ENCODE results near the gene ITM2A.

The ITM2A gene

DNA sequence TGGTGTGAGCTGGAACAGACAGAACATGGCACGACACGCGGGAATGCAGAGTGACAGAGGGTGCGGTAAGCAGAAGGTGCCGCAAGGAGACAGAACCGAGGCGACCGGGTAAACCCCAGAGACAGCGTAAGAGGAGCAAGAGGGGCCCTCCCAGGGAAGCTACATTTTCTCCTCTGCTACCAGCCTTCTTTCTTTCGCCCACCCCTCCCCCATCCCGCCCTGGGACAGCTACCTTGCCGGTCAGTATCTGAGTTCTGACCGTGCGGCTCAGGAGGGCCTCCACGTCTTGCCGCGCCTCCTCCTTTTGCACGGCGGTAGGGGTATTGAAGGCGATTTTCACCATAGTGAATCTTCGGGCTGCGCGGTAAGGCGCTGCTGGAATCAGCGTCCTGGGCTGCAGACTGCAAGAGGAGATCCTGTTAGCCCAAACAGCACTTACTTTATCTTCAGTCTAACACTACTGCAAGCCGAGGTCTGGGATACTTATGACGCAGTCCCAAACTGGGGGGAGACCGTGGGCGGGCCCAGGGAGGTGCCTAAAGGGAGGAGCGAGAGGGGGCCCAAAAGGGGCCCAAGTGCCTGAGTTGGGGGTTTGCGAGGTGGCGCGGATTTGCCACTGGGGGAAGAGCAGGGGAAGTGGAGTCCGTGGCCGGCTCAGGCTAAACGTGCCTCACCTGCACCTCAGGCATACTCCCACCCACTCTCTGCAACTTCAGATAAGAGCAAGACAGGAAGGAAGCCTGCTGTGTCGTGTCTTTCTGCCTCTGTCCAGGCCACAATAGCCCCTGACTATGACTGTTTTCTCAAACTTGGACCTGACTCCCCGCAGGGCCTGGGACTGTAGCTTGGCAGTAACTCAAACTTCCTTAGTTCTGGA lies at the start of gene ITM2A:
Gene ITM2A, minus strand, starts transcription at position 462 of the 877 bp plus-strand sequence. Its CDS starts 119 bp downstream, at position 343.
- DNase-seq: peak; percentile 64

DNA sequence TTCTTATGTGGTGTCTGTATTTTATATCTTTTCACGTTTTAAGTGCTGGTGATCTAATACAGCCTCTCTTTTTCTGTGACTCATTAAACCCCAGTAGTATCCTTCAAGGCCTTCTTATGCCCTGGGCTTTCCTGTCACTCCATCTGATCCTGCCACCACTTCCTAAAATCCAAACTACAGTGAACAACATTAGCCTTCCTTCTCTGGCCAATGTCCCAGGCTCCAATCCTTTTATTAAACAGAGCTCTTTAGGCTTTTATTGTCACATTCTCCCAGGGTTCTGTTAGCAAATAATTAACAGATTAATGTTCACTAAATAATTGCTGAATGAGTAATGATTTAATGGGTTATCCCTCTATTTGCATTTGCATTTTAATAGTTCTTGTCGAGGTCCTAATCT lies 47.9 kb upstream of the ITM2A start:
- no peak for DNase-seq

DNA sequence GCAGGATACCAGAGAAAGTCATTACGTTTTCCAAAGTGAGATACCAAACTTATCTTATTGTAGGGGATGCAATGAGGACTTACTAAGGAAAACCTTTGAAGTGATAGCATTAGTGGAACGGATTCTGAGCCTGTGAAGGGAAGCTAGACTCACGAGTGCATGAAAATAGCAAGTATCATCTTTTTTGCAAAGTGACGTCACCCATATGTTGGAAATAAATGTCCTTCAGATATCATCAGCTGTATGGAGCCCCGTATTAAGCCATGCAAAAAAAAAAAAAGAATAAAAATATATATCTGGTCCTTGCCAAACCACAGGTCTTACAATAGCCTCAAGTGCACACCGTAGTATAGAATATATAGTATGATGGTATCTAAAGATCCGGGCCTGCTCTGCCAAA lies 46.8 kb upstream of the ITM2A start:
- no peak for DNase-seq

DNA sequence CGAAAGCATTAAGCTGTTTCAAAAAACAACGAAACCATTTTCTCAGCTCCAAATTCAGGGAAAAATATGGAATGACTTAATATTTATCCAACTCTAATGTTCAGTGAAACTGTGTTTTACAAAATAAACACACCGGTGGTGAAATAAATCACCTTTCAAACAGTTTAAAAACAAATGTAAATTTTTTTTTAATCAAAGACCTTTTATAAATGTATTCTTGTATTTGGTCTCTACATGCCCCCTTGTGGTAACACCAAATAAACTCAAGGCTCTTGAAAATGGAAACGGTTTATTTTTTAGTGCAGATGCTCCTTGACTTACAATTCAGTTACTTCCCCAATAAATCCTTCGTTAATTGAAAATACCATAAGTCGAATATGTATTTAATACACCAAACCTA lies 45.8 kb upstream of the ITM2A start:
- DNase-seq: no peak

DNA sequence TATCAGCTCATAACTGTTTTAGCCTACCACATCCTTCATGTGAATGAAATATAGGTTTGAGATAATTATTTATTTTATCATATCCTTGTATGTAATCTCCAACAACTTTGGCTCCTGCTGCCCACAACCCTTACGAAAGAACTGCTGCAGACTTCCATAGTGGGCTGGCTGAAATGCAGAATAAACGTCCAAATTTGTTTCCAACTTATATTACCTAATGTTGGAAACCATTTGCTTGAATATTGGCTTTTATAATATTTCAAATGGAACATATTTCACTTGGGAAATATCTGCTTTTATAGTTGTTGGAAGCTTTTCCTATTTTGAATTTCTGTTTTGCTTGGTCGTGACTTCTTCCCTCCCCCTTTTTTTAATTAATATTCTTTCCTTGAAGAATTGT lies 45.0 kb upstream of the ITM2A start:
- DNase-seq: no peak

DNA sequence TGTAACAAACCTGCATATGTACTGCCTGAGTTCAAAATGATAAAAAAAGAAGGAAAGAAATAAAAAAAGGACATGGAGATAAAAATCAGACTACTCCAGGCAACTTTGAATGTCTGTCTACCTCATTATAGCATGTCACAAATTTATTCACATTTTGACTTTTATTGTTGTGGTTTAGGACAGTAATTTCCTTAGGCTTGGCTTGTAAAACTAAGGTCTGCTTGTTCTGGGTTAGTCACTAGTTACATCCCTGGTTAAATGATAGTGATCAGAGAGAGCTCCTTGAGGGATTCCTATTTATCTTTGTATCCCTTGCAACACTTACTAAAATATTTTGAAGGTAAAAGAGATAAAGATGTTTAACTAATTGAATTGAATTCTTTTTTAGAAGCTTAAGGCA lies 42.5 kb upstream of the ITM2A start:
- no peak for DNase-seq

DNA sequence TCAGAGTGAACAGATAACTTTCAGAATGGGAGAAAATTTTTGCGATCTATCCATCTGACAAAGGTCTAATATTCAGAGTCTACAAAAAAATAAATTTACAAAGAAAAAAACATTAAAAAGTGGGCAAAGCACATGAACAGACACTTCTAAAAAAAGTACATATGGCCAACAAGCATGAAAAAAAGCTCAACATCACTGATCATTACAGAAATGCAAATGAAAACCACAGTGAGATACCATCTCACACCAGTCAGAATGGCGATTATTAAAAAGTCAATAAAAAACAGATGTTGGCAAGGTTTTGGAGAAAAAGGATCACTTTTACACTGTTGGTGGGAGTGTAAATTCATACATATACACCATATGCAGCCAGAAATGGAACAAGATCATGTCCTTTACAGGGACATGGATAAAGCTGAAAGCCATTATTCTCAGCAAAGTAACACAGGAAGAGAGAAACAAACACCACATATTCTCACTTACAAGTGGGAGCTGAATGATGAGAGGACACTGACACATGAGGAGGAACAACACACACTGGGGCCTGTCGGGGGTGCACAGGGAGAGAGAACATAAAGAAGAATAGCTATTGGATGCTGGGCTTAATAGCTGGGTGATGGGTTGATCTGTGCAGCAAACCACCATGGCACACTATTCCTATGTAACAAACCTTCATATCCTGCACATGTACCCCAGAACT lies 41.6 kb upstream of the ITM2A start:
- no peak for DNase-seq

DNA sequence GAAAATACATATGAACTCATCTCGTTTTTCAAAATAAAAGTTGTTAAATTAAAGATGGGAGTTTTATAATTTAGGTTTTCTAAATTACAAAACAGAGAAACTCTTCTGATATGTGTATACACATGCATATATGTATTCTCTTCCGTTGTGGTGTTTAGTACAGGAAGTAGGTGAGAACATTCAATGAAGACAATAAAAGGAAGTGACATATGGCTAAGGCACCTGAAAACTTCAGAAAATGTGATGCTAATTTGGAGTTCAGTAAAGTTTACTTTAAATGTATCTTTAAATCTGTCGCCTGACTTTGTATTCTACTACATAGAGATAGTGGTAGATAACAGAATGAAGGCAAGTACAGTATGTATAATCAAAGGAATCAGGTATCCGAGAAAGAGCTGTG lies 33.5 kb upstream of the ITM2A start:
- no peak for DNase-seq

DNA sequence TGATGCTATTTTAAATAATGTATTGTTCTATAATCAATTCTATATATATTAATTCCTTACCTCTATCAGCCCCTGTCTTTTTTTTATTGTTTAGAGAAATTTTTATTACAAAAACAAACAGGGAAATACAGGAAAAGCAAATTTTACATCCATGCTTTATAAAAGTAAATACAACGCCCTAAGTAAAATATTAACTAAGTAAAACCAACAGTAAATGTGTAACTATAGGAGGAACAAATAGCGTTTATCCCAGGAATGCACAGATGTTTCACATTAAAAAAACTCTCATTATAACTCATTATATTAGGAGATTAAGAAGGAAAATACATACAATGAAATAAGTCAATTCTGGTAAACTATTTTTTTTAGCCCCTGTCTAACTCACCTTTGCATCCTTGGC lies 8.2 kb upstream of the ITM2A start:
- DNase-seq: no peak

DNA sequence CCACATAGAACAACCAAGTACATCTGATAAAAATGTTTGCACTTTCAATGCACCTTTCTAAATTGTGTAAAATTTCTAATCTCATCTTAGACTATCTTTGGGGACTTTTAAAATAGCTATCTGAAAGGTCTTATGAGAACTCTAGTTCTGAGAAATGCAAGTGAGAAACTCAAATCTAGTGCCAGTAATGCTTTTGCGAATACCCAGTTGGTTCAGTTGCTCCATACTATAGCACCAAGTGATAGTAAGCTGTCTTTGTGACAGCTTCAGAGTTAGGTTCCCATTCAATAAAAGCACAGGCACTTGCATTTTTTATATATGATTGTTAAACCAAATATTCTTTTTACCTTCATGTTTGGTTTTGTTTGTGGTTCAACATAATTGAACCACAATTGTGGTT lies 4.5 kb upstream of the ITM2A start:
- no peak for DNase-seq

DNA sequence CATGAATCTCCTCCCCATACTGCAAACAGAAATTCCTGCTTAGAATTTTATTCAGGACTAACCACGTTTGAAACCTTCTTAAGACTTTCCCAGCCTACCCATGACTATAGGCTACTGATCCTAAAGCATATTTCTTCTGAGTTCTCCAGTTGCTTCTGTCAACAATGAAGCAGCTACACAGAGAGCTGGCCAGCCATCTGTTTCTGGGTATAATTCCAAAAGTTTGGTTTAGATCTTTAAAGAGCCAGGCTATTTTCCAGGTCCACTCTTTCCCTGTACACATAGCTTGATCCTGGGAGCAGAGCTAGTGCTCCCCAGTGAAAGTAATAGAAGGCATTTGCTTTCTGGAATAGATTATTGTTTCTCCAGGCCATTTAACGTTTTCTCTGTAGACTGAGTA lies 4.0 kb upstream of the ITM2A start:
- DNase-seq: no peak

DNA sequence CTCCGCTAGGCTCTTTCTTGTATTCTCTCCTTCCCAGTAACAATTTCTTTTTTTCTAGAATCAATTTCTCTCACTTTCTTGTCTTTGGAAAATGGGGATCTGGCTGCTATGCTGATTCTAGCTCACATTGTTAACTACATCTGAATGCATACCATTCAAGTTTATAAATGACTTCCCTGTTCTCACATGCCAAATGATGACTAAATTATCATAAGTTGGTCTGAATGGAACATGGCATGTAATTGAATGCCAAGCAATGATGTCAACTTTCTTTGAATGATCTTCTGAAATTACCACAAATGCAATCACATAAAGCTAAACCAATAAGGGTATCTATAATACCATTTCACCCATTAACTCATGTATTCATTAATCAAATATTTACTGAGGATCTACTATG lies 2.7 kb upstream of the ITM2A start:
- no peak for DNase-seq

DNA sequence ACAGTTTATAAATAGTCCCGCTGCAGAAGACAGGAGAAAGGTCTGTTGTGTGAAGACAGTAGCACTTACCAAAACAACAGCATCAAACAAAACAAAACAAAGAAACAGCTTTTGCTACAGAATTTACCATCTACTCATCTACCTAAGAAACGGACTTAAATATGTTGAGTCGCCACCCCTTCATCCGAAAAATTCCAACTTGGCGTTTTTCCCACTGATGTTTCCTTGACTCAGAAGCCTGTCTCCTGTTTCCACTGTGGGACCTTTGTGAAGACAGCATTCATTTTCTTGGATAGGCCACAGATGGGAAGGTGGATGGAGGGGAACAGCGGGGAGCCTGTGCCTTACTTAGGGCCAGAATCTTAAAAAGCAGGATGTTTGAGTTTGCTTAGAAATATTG lies 1.3 kb upstream of the ITM2A start:
- no peak for DNase-seq

DNA sequence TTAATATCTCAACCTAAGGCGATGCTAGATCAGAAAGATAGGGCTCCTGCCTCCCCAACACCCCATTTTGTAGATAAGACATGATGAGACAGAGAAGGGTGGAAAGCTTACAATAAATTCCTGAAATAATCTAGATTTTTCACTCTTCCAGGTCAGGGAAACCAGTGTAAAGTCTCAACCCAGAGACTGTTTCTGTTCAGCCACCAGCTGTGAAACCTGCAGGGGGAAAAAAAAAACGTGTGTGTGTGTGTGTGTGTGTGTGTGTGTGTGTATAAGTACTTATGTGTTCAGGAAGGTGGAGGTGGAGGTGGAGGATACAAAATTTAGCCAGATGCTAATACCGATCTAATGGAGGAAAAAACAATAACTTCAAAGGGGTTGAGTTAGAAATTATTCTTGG lies 773 bp upstream of the ITM2A start:
- no peak for DNase-seq

DNA sequence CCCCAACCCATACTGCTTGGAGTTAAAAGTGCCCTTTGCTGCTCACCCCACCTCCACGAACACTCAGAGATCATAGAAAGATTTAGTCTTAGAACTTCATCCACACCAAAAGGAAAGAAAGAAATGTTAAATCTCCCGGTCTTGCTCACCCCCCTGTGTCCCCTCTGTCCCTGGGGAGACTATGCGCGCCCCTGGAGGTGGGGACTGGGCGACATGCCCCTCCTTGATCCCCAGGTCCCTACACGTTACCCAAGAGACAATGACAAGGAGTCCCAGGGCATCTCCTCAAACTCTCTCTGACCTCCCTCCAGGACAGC lies 620 bp downstream of the ITM2A start:
- no peak for DNase-seq

DNA sequence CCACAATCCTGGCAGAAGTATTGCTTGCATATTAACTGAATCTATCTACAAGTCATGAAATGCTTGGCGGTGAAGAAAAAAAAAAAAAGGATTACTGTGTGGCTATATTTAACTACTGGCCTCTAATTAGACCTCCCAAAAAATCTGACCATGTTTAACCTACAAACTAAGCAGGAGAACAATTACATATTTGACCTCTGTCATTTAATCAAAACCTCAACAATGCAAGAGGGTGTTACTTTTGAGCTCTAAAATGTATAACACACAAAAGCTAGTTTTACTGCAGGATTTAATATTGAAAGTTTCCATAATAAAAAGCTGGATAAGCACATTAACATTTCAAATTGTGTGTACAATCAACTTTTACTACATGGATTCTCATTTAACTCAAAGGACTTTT lies 1.5 kb downstream of the ITM2A start:
- no peak for DNase-seq

DNA sequence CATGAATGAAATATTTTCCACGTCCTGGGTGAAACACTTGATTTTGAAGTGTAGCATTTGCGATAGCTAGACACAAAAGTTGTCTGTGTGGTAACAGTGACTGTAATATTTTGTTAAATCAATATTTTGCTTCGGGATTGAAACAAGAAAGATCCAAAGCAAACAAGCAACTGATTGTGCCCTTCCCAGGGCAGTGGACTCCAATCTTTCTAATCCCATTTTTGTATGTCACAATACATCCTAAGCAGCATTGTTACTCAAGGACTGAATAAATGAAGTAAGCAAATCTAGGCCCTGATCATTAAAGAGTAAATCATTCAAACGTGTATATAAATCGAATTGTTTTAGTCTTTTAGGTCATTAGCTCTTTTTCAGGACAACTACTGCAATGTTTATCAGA lies 2.8 kb downstream of the ITM2A start:
- no peak for DNase-seq

DNA sequence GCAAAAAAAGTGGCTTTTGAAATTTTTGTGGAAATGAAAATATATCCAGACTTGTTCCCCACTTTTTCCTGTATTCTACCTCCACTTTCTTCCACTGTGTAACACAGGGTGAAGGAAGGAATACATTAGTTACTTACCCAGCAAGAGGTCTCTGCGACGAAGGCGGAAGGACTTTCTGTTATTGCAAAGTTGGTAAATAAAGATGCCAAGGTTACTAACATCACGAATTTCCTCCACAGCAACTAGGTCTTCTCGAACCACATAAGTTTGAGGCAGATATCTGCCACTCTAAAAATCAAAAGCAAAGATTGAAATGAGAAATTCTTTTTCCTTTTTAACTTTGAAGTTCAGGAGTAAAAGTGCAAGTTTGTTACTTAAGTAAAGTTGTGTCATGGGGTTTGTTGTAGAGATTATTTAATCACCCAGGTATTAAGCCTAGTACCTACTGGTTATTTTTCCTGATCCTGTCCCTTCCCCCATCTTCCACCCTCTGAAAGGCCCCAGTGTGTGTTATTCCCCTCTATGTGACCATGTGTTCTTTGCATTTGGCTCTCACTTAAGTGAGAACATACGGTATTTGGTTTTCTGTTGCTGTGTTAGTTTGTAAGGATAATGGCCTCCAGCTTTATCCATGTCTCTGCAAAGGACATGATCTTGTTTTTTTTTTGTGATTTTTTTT lies 5.8 kb downstream of the ITM2A start:
- DNase-seq: no peak

DNA sequence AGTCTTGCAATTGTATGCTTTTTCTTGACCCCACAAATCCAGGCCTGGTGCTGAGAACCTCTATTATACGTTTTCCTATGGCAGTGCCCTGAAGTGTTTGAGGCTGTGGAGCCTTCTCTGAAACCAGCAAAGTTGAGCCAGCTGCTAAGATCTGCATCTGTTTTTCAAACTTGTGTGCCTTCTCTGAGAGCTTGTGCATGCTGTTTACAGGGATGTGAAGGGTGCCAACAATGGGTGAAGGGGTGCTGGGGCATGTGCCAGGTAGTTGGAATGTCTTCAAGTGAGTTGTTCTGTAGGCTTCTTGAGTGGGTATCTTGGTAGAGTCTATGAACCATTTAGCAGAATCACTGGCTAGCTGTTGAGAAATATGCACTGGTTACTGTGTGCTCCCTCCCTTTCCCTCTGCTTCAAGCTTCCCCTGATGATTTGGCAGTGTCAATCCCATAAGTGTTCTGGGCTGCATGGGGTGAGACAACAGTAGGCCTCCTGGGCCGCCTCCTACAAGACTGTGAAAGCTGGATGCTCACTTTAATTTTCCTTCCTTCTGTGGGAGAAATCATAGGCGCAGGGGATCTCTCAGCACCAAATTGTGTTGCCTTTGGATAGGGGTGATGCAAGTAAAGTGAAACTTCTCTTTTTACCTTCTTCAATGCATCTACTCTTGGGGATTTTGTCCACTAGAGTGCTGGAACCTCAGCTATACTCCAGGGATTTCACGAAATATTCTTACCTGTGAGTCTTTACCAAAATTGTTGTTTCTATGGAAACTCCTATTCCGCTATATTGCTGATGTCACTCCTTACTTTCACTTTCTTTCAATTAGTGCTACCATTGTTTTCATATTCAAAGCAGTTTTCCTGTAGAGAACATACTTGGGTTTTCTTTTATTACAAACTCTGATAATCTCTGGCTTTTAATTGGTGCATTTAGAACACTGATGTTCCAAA lies 30.0 kb downstream of the ITM2A start:
- DNase-seq: no peak

DNA sequence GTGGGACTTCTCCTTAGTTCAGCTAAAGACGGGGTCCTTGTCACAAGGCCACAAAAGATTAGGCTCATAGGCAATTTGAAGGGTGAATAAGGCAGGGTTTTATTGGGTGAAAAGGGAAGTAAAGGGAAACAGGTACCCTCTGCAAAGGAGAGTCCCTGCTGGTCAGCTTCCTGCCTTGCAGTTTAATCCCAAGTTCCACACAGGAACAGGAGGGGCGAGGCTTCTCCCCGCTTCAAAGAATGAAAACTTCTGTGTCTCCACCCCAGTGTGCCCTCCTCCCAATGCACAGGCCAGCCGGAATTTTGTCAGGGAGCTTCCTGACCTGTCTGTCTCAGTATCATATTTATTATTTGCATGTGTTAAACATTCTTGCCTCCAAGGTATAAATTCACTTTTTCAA lies 37.1 kb downstream of the ITM2A start:
- DNase-seq: no peak

DNA sequence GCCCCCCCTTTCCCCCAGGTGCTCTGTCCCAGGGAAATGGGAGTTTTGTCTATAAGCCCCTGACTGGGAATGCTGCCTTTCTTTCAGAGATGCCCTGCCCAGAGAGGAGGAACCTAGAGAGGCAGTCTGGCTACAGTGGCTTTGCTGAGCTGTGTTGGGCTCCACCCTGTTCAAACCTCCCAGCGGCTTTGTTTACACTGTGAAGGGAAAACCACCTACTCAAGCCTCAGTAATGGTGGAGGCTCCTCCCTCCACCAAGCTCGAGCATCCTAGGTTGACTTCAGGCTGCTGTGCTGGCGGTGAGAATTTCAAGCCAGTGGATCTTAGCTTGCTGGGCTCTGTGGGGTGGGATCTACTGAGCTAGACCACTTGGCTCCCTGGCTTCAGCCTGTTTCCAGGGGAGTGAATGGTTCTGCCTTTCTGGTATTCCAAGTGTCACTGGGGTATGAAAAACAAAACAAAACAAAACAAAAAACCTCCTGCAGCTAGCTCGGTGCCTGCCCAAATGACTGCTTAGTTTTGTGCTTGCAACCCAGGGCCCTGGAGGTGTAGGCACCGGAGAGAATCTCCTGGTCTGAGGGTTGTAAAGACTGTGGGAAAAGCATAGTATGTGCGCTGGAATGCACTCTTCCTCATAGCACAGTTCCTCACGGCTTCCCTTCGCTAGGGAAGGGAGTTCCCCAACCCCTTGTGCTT lies 41.7 kb downstream of the ITM2A start:
- peak; percentile 9 for DNase-seq

Measured in stimulated activated CD4-positive, alpha-beta T cell treated with anti-CD3 and anti-CD28 coated beads, Interleukin-4, amount 100 ng/mL, for 1 hour (primary cell).